HG02840 (cell line): ENCODE measurements around the gene CCDC183.
"Not testable (repeated sequence)": the region's sequence is repeated elsewhere in the genome, so short reads cannot be mapped to it uniquely, and the experiment has no call there.

Experiments used
- ATAC-seq: cut with Tn5 transposase; IDR thresholded peaks from one replicate; pipeline ENCODE4 v1.9.1; 2021; ENCODE audit warnings: mild to moderate bottlenecking, moderate library complexity, moderate number of reproducible peaks; ENCODE audit not compliant: unreplicated experiment, low FRiP score

CCDC183 gene

GRCh38 chr9:136823136-136824046, 27.3 kb downstream of the CCDC183 start:
- no peak for ATAC-seq

GRCh38 chr9:136824496-136825225, 28.5 kb downstream of the CCDC183 start:
- ATAC-seq, result no peak

- no peak for ATAC-seq
Observed at GRCh38 chr9:136825295-136826187, 29.4 kb downstream of the CCDC183 start.

GRCh38 chr9:136826188-136826541, 30.0 kb downstream of the CCDC183 start:
- ATAC-seq, result no peak

- no peak for ATAC-seq
Observed at GRCh38 chr9:136826703-136827582, 30.8 kb downstream of the CCDC183 start.

- no peak for ATAC-seq
Observed at GRCh38 chr9:136827794-136828473, 31.8 kb downstream of the CCDC183 start.

- no peak for ATAC-seq
Observed at GRCh38 chr9:136828474-136829140, 32.5 kb downstream of the CCDC183 start.

GRCh38 chr9:136829412-136829811, 33.3 kb downstream of the CCDC183 start:
- ATAC-seq, result no peak

GRCh38 chr9:136829981-136830885, 34.1 kb downstream of the CCDC183 start:
- no peak for ATAC-seq

GRCh38 chr9:136831002-136831719, 35.0 kb downstream of the CCDC183 start:
- no peak for ATAC-seq

GRCh38 chr9:136831720-136832104, 35.6 kb downstream of the CCDC183 start:
- ATAC-seq, result no peak

- no peak for ATAC-seq
Observed at GRCh38 chr9:136832581-136832980, 36.4 kb downstream of the CCDC183 start.

- ATAC-seq, result not testable (repeated sequence)
Observed at GRCh38 chr9:136833381-136834048, 37.4 kb downstream of the CCDC183 start.

- no peak for ATAC-seq
Observed at GRCh38 chr9:136835162-136835931, 39.2 kb downstream of the CCDC183 start.
